Left ventricle myocardium inferior (tissue), 1 donor: ENCODE data around the gene TSC22D2. TPM values are rescaled to one million over a fixed set of nuclear protein-coding genes. Genes with fewer than 3 reads are reported as not detected.

Source experiments
- DNase-seq: peaks from one replicate; pipeline ENCODE4 v3.0.0-alpha.2; 2020
- H3K27ac ChIP-seq: fragments of 200-600 bp; replicated peaks from 2 replicates; pipeline ENCODE4 v1.8.0; 2021
- H3K27me3 ChIP-seq: fragments of 200-600 bp; 2 replicates; pipeline ENCODE4 v1.8.0; 2021; ENCODE audit warnings: low read depth
- H3K36me3 ChIP-seq: fragments of 200-600 bp; 2 replicates; pipeline ENCODE4 v1.8.0; 2021
- H3K4me1 ChIP-seq: fragments of 200-600 bp; 2 replicates; pipeline ENCODE4 v1.8.0; 2021
- H3K4me3 ChIP-seq: fragments of 200-600 bp; 2 replicates; pipeline ENCODE4 v1.8.0; 2021; ENCODE audit warnings: mild to moderate bottlenecking, moderate library complexity
- H3K9me3 ChIP-seq: fragments of 200-600 bp; replicated peaks from 2 replicates; pipeline ENCODE4 v1.8.0; 2021
- CTCF ChIP-seq: fragments of 200-600 bp; IDR thresholded peaks from 2 replicates; pipeline ENCODE4 v1.8.0; 2021; ENCODE audit warnings: antibody characterized with exemption, mild to moderate bottlenecking, borderline replicate concordance
- intact Hi-C: fragments of 100-400 bp; cut with micrococcal nuclease; formaldehyde crosslinking; loops from one replicate; pipeline ENCODE4 v1.11.0; 2022
- total RNA-seq: library from RNA; stranded (reverse); fragmentation: NEBNext Ultra II Directional; extraction: Animal tissue kit (Norgen Biotek cat#: 25700); gene quantifications from one replicate; pipeline ENCODE4 v1.2.1, GENCODE V29; 2021
- donor health status: DM: no; HTN: yes; CAD: no; lungs with severe emphysema.

The TSC22D2 gene
- total RNA-seq, 1 donor from 2014 or later: 21.9 TPM

- H3K4me3 ChIP-seq: no peak overlapping the region
- H3K36me3 ChIP-seq: no peaks in the 10 kb centered on the region
- no peaks in the 10 kb centered on the region for H3K27me3 ChIP-seq
- H3K9me3 ChIP-seq: peaks cover 36% of the 10 kb centered on the region
- intact Hi-C loops: no loop called here
- TF ChIP-seq CTCF: no peak
- DNase-seq: no peak
- H3K27ac ChIP-seq: no peak overlapping the region
- H3K4me1 ChIP-seq: no peaks in the 10 kb centered on the region
Observed at GRCh38 chr3:150479370-150479769, 71.3 kb downstream of the TSC22D2 start.

- Histone ChIP-seq H3K4me1 (no peaks in the 10 kb centered on the region), H3K27me3 (no peaks in the 10 kb centered on the region), H3K36me3 (no peaks in the 10 kb centered on the region), H3K27ac (no peak overlapping the region), H3K4me3 (no peak overlapping the region), H3K9me3 (peaks cover 49% of the 10 kb centered on the region)
- DNase-seq: no peak
- no peak for TF ChIP-seq CTCF
- intact Hi-C loops: no loop called here
Observed at GRCh38 chr3:150480877-150481276, 72.8 kb downstream of the TSC22D2 start.

- Histone ChIP-seq H3K36me3 (no peaks in the 10 kb centered on the region), H3K4me3 (no peak overlapping the region), H3K27me3 (no peaks in the 10 kb centered on the region), H3K4me1 (no peaks in the 10 kb centered on the region), H3K9me3 (peaks cover 51% of the 10 kb centered on the region), H3K27ac (no peak overlapping the region)
- no peak for DNase-seq
- intact Hi-C loops: no loop called here
- no peak for TF ChIP-seq CTCF
Observed at GRCh38 chr3:150483226-150483625, 75.1 kb downstream of the TSC22D2 start.

GRCh38 chr3:150484410-150484809, 76.3 kb downstream of the TSC22D2 start:
- no peak overlapping the region for H3K27ac ChIP-seq
- no peaks in the 10 kb centered on the region for H3K4me1 ChIP-seq
- DNase-seq: no peak
- intact Hi-C loops: no loop called here
- no peaks in the 10 kb centered on the region for H3K27me3 ChIP-seq
- H3K36me3 ChIP-seq: no peaks in the 10 kb centered on the region
- H3K9me3 ChIP-seq: peaks cover 51% of the 10 kb centered on the region
- TF ChIP-seq CTCF: no peak
- no peak overlapping the region for H3K4me3 ChIP-seq

- no peak for DNase-seq
- Histone ChIP-seq H3K27ac (no peak overlapping the region), H3K36me3 (no peaks in the 10 kb centered on the region), H3K27me3 (no peaks in the 10 kb centered on the region), H3K4me3 (no peak overlapping the region), H3K9me3 (peaks cover 45% of the 10 kb centered on the region), H3K4me1 (no peaks in the 10 kb centered on the region)
- intact Hi-C loops: no loop called here
- TF ChIP-seq CTCF: no peak
Observed at GRCh38 chr3:150488867-150489266, 80.8 kb downstream of the TSC22D2 start.
